ENCODE results near the gene DAP. TPM values are rescaled to one million over a fixed set of nuclear protein-coding genes. Genes with fewer than 3 reads are reported as not detected.

DAP gene
- polyA plus RNA-seq, 1 donor (not counting 4 experiments of a cell fraction or from before 2014, with no cell fraction given), result 30.4 TPM

GRCh38 chr5:10736354-10736753 lies 24.7 kb downstream of the DAP start:
- H3K79me2 ChIP-seq (ENCODE audit: control insufficient read depth, insufficient read depth, low read length), result peaks cover 24% of the 10 kb centered on the region
- dilution Hi-C loops (cut with MboI; ENCODE audit: extremely low pct_ligation_motif_present, low sequenced_read_pairs), result no loop called here
- peaks cover 4% of the 10 kb centered on the region for H3K4me1 ChIP-seq (ENCODE audit: control insufficient read depth, extremely low read depth, insufficient read depth, low read length)
- H3K4me2 ChIP-seq (ENCODE audit: control insufficient read depth, extremely low read depth, insufficient read depth, low read depth, low read length), result no peak overlapping the region
- H3K36me3 ChIP-seq (ENCODE audit: control insufficient read depth in 2 of 2, extremely low read depth in 1 of 2, insufficient read depth in 2 of 2, low read length in 2 of 2), result peaks cover 0 to 3% of the 10 kb centered on the region in 2 experiments
- DNase-seq (ENCODE audit: low read depth, low spot score) (no peak), FAIRE-seq (no peak)
- no peaks in the 10 kb centered on the region for H3K9me3 ChIP-seq (ENCODE audit: control insufficient read depth, low read depth, low read length)
- H4K20me1 ChIP-seq (ENCODE audit: control insufficient read depth, extremely low read depth, insufficient read depth, low read length), result no peaks in the 10 kb centered on the region
- H3K27me3 ChIP-seq (ENCODE audit: control insufficient read depth, extremely low read depth, insufficient read depth, low read length), result no peaks in the 10 kb centered on the region
- no peak overlapping the region for H3K27ac ChIP-seq (ENCODE audit: control insufficient read depth, insufficient read depth, low read length)
- no peak for TF ChIP-seq EZH2 (IDR thresholded peaks at IDR 0.05; ENCODE audit: low read length)
- no peak for TF ChIP-seq CTCF (optimal IDR thresholded peaks at IDR 0.05 in 1 of 3, IDR thresholded peaks at IDR 0.05 in 1 of 3, conservative IDR thresholded peaks at IDR 0.05 in 1 of 3; ENCODE audit: extremely low read depth in 1 of 3, insufficient read depth in 2 of 3, low read length in 3 of 3)
- no peak overlapping the region for H3K9ac ChIP-seq (ENCODE audit: control insufficient read depth, extremely low read depth, insufficient read depth, low read length)
- H3K4me3 ChIP-seq (ENCODE audit: control insufficient read depth in 2 of 3, extremely low read depth in 1 of 3, insufficient read depth in 2 of 3, low read depth in 1 of 3, low read length in 3 of 3), result no peak overlapping the region
- no peaks in the 10 kb centered on the region for H3K9me1 ChIP-seq (ENCODE audit: control insufficient read depth, extremely low read depth, insufficient read depth, low read length)
- H2AFZ ChIP-seq (ENCODE audit: control insufficient read depth, low read length), result no peak overlapping the region

GRCh38 chr5:10735569-10736276 lies 25.3 kb downstream of the DAP start:
- Histone ChIP-seq H3K9ac (ENCODE audit: control insufficient read depth, extremely low read depth, insufficient read depth, low read length) (no peak overlapping the region), H3K79me2 (ENCODE audit: control insufficient read depth, insufficient read depth, low read length) (peaks cover 22% of the 10 kb centered on the region), H3K36me3 (ENCODE audit: control insufficient read depth in 2 of 2, extremely low read depth in 1 of 2, insufficient read depth in 2 of 2, low read length in 2 of 2) (peaks cover 0 to 3% of the 10 kb centered on the region in 2 experiments), H3K27me3 (ENCODE audit: control insufficient read depth, extremely low read depth, insufficient read depth, low read length) (no peaks in the 10 kb centered on the region), H3K9me1 (ENCODE audit: control insufficient read depth, extremely low read depth, insufficient read depth, low read length) (no peaks in the 10 kb centered on the region), H3K9me3 (ENCODE audit: control insufficient read depth, low read depth, low read length) (no peaks in the 10 kb centered on the region), H3K27ac (ENCODE audit: control insufficient read depth, insufficient read depth, low read length) (no peak overlapping the region), H4K20me1 (ENCODE audit: control insufficient read depth, extremely low read depth, insufficient read depth, low read length) (no peaks in the 10 kb centered on the region), H3K4me3 (ENCODE audit: control insufficient read depth in 2 of 3, extremely low read depth in 1 of 3, insufficient read depth in 2 of 3, low read depth in 1 of 3, low read length in 3 of 3) (no peak overlapping the region), H2AFZ (ENCODE audit: control insufficient read depth, low read length) (no peak overlapping the region), H3K4me2 (ENCODE audit: control insufficient read depth, extremely low read depth, insufficient read depth, low read depth, low read length) (no peak overlapping the region), H3K4me1 (ENCODE audit: control insufficient read depth, extremely low read depth, insufficient read depth, low read length) (peaks cover 4% of the 10 kb centered on the region)
- DNase-seq (ENCODE audit: low read depth, low spot score) (no peak), FAIRE-seq (no peak)
- dilution Hi-C loops (cut with MboI; ENCODE audit: extremely low pct_ligation_motif_present, low sequenced_read_pairs), result no loop called here
- no peak for TF ChIP-seq CTCF (optimal IDR thresholded peaks at IDR 0.05 in 1 of 3, IDR thresholded peaks at IDR 0.05 in 1 of 3, conservative IDR thresholded peaks at IDR 0.05 in 1 of 3; ENCODE audit: extremely low read depth in 1 of 3, insufficient read depth in 2 of 3, low read length in 3 of 3)
- TF ChIP-seq EZH2 (IDR thresholded peaks at IDR 0.05; ENCODE audit: low read length), result no peak

Measured in keratinocyte (primary cell).